OCI-LY1 (cell line): ENCODE data around the gene PCSK6.

ENCODE experiments used
- CTCF ChIP-seq: fragments of 200-600 bp; sonication (generic), shearing (Covaris generic); IDR thresholded peaks from 2 replicates; pipeline ENCODE4 v1.5.1; 2017; ENCODE audit warnings: mild to moderate bottlenecking, antibody characterized with exemption, low read length, moderate library complexity, mixed read lengths
- EZH2 ChIP-seq: fragments of 200-600 bp; sonication (generic), shearing (Covaris generic); IDR thresholded peaks from 2 replicates; pipeline ENCODE4 v1.8.0; 2017; ENCODE audit warnings: borderline replicate concordance, mixed run types, mild to moderate bottlenecking, antibody characterized with exemption, low read length, moderate library complexity, mixed read lengths

GRCh38 chr15:101510212-101511197 is 21.0 kb upstream of the PCSK6 start:
- no peak for TF ChIP-seq CTCF
- no peak for TF ChIP-seq EZH2
